Fibroblast of lung (primary cell): ENCODE data around the gene GNG12.
"Not testable (repeated sequence)": the region's sequence is repeated elsewhere in the genome, so short reads cannot be mapped to it uniquely, and the experiment has no call there.

ENCODE experiments used
- CTCF ChIP-seq, 2 donors: IDR thresholded peaks in 1 of 2; conservative IDR thresholded peaks in 1 of 2; 1 replicate in 1 of 2; 2 replicates in 1 of 2; pipeline ENCODE4 v1.5.1; 2011 to 2012; ENCODE audit warnings: low read length in 2 of 2, control low read depth in 1 of 2, inconsistent platforms in 1 of 2, low read depth in 1 of 2, mild to moderate bottlenecking in 1 of 2
- EZH2 ChIP-seq: IDR thresholded peaks from 2 replicates; pipeline ENCODE4 v1.5.1; 2012; ENCODE audit warnings: low read length, control low read depth, mild to moderate bottlenecking; ENCODE audit errors: missing control alignments

DNA sequence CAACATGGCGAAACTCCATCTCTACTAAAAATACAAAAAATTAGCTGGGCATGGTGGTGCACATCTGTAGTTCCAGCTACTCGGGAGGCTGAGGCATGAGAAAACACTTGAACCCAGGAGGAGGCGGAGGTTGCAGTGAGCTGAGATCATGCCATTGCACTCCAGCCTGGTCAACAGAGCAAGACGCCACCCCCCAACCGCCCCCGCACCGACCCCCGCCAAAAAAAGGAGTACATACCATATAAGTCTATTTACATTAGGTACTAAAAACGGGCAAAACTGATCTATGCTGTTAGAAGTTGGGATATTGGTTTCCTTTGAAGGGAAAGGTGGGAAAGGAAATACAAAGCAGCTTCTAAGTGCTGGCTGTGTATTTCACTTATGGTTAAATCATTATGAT, 103.0 kb downstream of the GNG12 start:
- TF ChIP-seq CTCF (conservative IDR thresholded peaks at IDR 0.05 in 1 of 2, IDR thresholded peaks at IDR 0.05 in 1 of 2; ENCODE audit: low read depth in 1 of 2, low read length in 2 of 2); EZH2: not testable (repeated sequence)
